ENCODE data around the gene COX7B2. TPM values are rescaled to one million over a fixed set of nuclear protein-coding genes. Genes with fewer than 3 reads are reported as not detected.

COX7B2 gene
- total RNA-seq, 1 experiment from 2014 or later = not detected

DNA sequence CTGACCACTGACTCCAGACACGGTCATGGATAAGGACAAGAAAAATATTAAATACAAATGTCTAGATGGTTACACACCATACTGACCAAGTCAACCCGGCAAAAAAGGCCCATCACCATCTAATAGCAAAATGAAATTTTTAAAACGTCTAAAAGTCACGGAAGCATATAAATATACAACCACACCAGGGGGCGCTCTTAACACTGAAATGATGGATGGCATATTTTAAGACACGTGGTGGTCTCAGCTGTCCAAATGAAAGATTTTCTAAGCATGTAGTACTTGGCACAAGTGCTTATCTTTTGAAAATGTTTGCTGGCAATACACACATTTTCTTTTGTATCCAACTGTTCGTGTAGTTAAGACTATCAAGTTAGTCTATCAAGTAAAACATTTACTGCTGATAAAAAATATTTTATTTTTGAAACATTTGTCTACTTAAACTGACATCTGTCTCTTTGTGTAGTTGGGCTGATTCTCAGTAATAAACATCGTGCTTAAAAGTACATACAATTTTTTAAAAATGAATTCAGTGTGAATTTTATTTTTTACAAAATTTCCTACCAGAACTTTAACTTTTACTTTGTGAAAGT is 64.6 kb downstream of the COX7B2 start:
- H3K9me3 Mint-ChIP-seq (ENCODE audit: low read depth, unreplicated experiment) = no peaks in the 10 kb centered on the region
- TF ChIP-seq, protein P1, sequence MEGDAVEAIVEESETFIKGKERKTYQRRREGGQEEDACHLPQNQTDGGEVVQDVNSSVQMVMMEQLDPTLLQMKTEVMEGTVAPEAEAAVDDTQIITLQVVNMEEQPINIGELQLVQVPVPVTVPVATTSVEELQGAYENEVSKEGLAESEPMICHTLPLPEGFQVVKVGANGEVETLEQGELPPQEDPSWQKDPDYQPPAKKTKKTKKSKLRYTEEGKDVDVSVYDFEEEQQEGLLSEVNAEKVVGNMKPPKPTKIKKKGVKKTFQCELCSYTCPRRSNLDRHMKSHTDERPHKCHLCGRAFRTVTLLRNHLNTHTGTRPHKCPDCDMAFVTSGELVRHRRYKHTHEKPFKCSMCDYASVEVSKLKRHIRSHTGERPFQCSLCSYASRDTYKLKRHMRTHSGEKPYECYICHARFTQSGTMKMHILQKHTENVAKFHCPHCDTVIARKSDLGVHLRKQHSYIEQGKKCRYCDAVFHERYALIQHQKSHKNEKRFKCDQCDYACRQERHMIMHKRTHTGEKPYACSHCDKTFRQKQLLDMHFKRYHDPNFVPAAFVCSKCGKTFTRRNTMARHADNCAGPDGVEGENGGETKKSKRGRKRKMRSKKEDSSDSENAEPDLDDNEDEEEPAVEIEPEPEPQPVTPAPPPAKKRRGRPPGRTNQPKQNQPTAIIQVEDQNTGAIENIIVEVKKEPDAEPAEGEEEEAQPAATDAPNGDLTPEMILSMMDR (IDR thresholded peaks at IDR 0.05; ENCODE audit: unreplicated experiment) = peak; percentile 59
- CTCF ChIA-PET = interaction anchor here (0.9 kb wide), 1 partner anchor 278 kb away, joined by 4 read pairs; no protein-coding TSS in a partner anchor
- no peak overlapping the region for H3K4me3 Mint-ChIP-seq (ENCODE audit: low read depth, unreplicated experiment)
- BruUV-seq (replicated peaks) = no TSS peak
- peak; percentile 53 for DNase-seq
- peaks cover 20% of the 10 kb centered on the region for H3K27me3 Mint-ChIP-seq (ENCODE audit: unreplicated experiment)
- H3K36me3 Mint-ChIP-seq (ENCODE audit: insufficient read depth, unreplicated experiment) = no peaks in the 10 kb centered on the region
- intact Hi-C loops (cut with micrococcal nuclease; ENCODE audit: unreplicated experiment) = loop anchor here (2.0 to 10.0 kb wide), 3 partner anchors 188 to 540 kb away; no protein-coding TSS in a partner anchor
- H3K27ac Mint-ChIP-seq (ENCODE audit: unreplicated experiment) = no peak overlapping the region
- H3K4me1 Mint-ChIP-seq (ENCODE audit: low read depth, unreplicated experiment) = no peaks in the 10 kb centered on the region

DNA sequence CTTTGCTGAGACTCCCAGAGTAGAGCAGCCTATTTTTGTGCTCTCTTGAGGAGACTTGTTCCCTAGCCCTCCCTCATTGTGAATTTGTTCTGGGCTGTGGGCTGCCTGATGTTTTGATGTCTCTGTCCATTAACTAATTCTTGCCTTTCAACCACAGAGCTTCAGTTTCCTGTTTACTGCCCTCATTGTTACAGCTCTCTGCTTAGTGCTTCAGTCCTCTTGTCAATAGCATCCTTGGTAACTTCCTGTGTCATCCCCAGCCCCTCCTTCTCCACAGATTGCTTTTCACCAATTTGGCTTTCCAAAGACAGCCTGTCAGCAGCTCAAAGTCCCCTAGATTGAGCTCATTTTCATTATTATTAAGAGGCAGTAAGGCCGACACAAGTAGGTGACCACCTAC is 69.9 kb downstream of the COX7B2 start:
- no peaks in the 10 kb centered on the region for H3K4me1 Mint-ChIP-seq (ENCODE audit: low read depth, unreplicated experiment)

DNA sequence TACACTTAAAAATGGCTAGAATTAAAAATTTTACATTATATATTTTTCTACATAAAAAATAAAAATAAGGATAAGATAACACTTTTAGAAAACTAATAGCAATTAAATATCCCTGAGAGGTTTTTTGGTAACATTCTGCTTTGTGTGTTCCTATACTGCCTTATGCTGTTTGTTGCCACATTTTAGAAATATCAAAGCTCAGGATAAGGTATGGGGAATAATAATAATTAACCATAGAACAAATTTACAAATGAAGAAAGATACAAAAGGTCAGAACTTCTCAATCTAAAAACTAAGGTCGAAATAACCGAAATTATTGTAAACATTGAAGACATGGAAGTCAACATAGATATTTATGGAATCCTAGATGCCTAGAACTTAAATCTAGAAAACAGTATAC is 71.4 kb downstream of the COX7B2 start:
- no peak overlapping the region for H3K27ac Mint-ChIP-seq (ENCODE audit: unreplicated experiment)
- DNase-seq = no peak
- H3K4me1 Mint-ChIP-seq (ENCODE audit: low read depth, unreplicated experiment) = no peaks in the 10 kb centered on the region
- TF ChIP-seq, protein P1 (IDR thresholded peaks at IDR 0.05; ENCODE audit: unreplicated experiment) = no peak
- no peaks in the 10 kb centered on the region for H3K9me3 Mint-ChIP-seq (ENCODE audit: low read depth, unreplicated experiment)
- H3K4me3 Mint-ChIP-seq (ENCODE audit: low read depth, unreplicated experiment) = no peak overlapping the region
- CTCF ChIA-PET = no interaction called here
- H3K27me3 Mint-ChIP-seq (ENCODE audit: unreplicated experiment) = no peaks in the 10 kb centered on the region
- no TSS peak for BruUV-seq (replicated peaks)
- no peaks in the 10 kb centered on the region for H3K36me3 Mint-ChIP-seq (ENCODE audit: insufficient read depth, unreplicated experiment)
- intact Hi-C loops (cut with micrococcal nuclease; ENCODE audit: unreplicated experiment) = no loop called here

More for the DNA sequence above, 69.9 kb downstream of the COX7B2 start:
- no peak for DNase-seq
- H3K27ac Mint-ChIP-seq (ENCODE audit: unreplicated experiment) = no peak overlapping the region
- BruUV-seq (replicated peaks) = no TSS peak
- H3K27me3 Mint-ChIP-seq (ENCODE audit: unreplicated experiment) = no peaks in the 10 kb centered on the region
- no peaks in the 10 kb centered on the region for H3K9me3 Mint-ChIP-seq (ENCODE audit: low read depth, unreplicated experiment)
- intact Hi-C loops (cut with micrococcal nuclease; ENCODE audit: unreplicated experiment) = no loop called here
- H3K36me3 Mint-ChIP-seq (ENCODE audit: insufficient read depth, unreplicated experiment) = no peaks in the 10 kb centered on the region
- H3K4me3 Mint-ChIP-seq (ENCODE audit: low read depth, unreplicated experiment) = no peak overlapping the region
- CTCF ChIA-PET = no interaction called here
- TF ChIP-seq, protein P1 (IDR thresholded peaks at IDR 0.05; ENCODE audit: unreplicated experiment) = no peak

DNA sequence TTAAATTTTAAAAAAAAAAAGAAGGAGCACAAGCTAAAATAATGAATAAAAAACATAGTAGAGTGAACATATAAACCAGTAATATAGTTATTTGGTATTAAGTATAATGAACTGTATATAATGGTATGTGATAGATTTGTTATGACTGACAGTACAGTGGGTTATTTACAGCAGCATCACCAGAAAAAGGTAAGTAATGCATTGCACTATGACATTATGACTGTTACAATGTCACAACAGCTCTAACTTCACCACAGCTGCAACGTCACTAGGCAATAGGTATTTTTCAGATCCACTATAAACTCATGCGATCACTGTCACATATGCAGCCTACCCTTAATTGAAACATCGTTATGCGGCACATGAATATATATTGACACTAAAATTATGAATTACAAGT is 72.5 kb downstream of the COX7B2 start:
- no peak overlapping the region for H3K27ac Mint-ChIP-seq (ENCODE audit: unreplicated experiment)
- BruUV-seq (replicated peaks) = no TSS peak
- H3K9me3 Mint-ChIP-seq (ENCODE audit: low read depth, unreplicated experiment) = no peaks in the 10 kb centered on the region
- no peaks in the 10 kb centered on the region for H3K27me3 Mint-ChIP-seq (ENCODE audit: unreplicated experiment)
- H3K4me1 Mint-ChIP-seq (ENCODE audit: low read depth, unreplicated experiment) = no peaks in the 10 kb centered on the region
- no peak overlapping the region for H3K4me3 Mint-ChIP-seq (ENCODE audit: low read depth, unreplicated experiment)
- no peak for DNase-seq
- intact Hi-C loops (cut with micrococcal nuclease; ENCODE audit: unreplicated experiment) = no loop called here
- TF ChIP-seq, protein P1 (IDR thresholded peaks at IDR 0.05; ENCODE audit: unreplicated experiment) = no peak
- no peaks in the 10 kb centered on the region for H3K36me3 Mint-ChIP-seq (ENCODE audit: insufficient read depth, unreplicated experiment)
- CTCF ChIA-PET = no interaction called here
